ENCODE data around the gene PRDX5.

DNA sequence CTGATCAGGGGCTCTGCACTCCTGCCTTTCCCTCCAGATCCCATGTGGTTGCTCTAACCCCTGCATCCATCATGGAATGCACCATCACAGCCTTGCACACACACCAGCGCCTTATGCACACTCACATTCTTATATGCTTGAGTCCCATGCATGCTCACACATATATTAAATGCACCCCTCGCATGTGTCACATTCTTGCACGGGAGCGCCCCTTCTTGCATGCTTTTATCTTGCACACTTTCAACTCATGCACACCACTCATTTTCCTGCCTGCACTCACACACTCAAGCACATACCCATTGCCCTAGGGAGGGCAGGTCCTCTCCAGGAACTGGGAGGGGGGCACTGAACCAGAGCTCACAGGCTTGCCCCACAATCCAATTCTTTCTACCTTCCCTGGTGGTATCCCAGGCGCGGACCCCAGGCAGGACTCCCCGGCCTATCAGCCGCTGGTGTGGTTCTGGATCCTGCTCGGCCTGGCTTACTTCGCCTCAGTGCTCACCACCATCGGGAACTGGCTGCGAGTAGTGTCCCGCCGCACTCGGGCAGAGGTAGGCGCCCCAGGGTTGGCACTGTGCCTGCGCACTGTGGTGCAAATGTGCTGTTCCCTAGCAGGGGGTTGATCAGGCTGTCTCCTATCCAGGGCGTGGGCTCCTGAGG is 20.1 kb upstream of the PRDX5 start:
- TF ChIP-seq CTCF (IDR thresholded peaks at IDR 0.05; ENCODE audit: low read length) (no peak), EZH2 (IDR thresholded peaks at IDR 0.05; ENCODE audit: borderline replicate concordance, low read length) (no peak)

Data from OCI-LY1 (cell line).